HG03108 (cell line): Measurements from ENCODE around the gene FBXL16.

ENCODE experiments used
- ATAC-seq: cut with Tn5 transposase; IDR thresholded peaks from one replicate; pipeline ENCODE4 v1.9.1; 2021; ENCODE audit warnings: moderate library complexity; ENCODE audit not compliant: unreplicated experiment

The FBXL16 gene

GRCh38 chr16:679814-680624 is 25.6 kb downstream of the FBXL16 start, which contains the start of gene STUB1:
Gene STUB1, plus strand, starts transcription at chr16:680410. Its CDS starts 116 bp downstream, at chr16:680526.
- ATAC-seq = peak; percentile 31

GRCh38 chr16:678858-679813 is 26.5 kb downstream of the FBXL16 start:
- ATAC-seq = no peak

GRCh38 chr16:678209-678857 is 27.3 kb downstream of the FBXL16 start:
- ATAC-seq = no peak

- ATAC-seq = no peak
These were observed 28.0 kb downstream of the FBXL16 start for GRCh38 chr16:677316-678190.

- ATAC-seq = no peak
These were observed 28.7 kb downstream of the FBXL16 start for GRCh38 chr16:676913-677312.

- ATAC-seq = no peak
These were observed 29.1 kb downstream of the FBXL16 start for GRCh38 chr16:676565-676902.

GRCh38 chr16:675884-676564 is 29.6 kb downstream of the FBXL16 start:
- no peak for ATAC-seq

GRCh38 chr16:674968-675883 is 30.4 kb downstream of the FBXL16 start, which contains the start of gene RHBDL1:
Gene RHBDL1, plus strand, starts transcription at chr16:675671. Its CDS starts 120 bp downstream, at chr16:675791.
- ATAC-seq = no peak

GRCh38 chr16:674214-674881 is 31.3 kb downstream of the FBXL16 start:
- ATAC-seq = no peak

GRCh38 chr16:673399-673991 is 32.1 kb downstream of the FBXL16 start:
- no peak for ATAC-seq

GRCh38 chr16:672851-673250 is 32.8 kb downstream of the FBXL16 start:
- ATAC-seq = no peak

GRCh38 chr16:672371-672770 is 33.2 kb downstream of the FBXL16 start:
- ATAC-seq = no peak

GRCh38 chr16:671353-672131 is 34.1 kb downstream of the FBXL16 start:
- no peak for ATAC-seq

GRCh38 chr16:670485-671352 is 34.9 kb downstream of the FBXL16 start:
- no peak for ATAC-seq

- ATAC-seq = no peak
These were observed 35.9 kb downstream of the FBXL16 start for GRCh38 chr16:669666-670065.
